HG03103 (cell line): Measurements from ENCODE around the gene PTPRQ.

Experiments used
- ATAC-seq: cut with Tn5 transposase; IDR thresholded peaks from one replicate; pipeline ENCODE4 v1.9.1; 2021; ENCODE audit warnings: low read depth; ENCODE audit not compliant: unreplicated experiment

The PTPRQ gene

GRCh38 chr12:80715713-80716249 lies 271.7 kb downstream of the PTPRQ start:
- no peak for ATAC-seq

GRCh38 chr12:80716696-80717469 lies 272.8 kb downstream of the PTPRQ start, which contains the start of gene MYF5:
Gene MYF5, plus strand, starts transcription at chr12:80716912. Its CDS starts 152 bp downstream, at chr12:80717064.
- no peak for ATAC-seq

GRCh38 chr12:80717856-80718255 lies 273.8 kb downstream of the PTPRQ start:
- ATAC-seq = no peak

- no peak for ATAC-seq
Measured at GRCh38 chr12:80720516-80720915, 276.5 kb downstream of the PTPRQ start.

- no peak for ATAC-seq
Measured at GRCh38 chr12:80721326-80721725, 277.3 kb downstream of the PTPRQ start.
